ENCODE measurements around the gene WDFY4.

WDFY4 gene

GRCh38 chr10:48814933-48815332 is 130.3 kb downstream of the WDFY4 start:
- no peak overlapping the region for H3K27ac ChIP-seq (ENCODE audit: low read depth, low read length)
- no peaks in the 10 kb centered on the region for H3K4me1 ChIP-seq (ENCODE audit: control insufficient read depth, insufficient read depth, low read length, unreplicated experiment)
- H3K27me3 ChIP-seq (ENCODE audit: insufficient read depth, low read length): 0 out of 2 replicates have a peak, but pooled peaks cover 3% of the 10 kb centered on the region
- H3K79me2 ChIP-seq (ENCODE audit: control insufficient read depth, insufficient read depth, low read length, unreplicated experiment): no peaks in the 10 kb centered on the region
- no peak overlapping the region for H3K4me3 ChIP-seq (ENCODE audit: low read depth, low read length)
- no peaks in the 10 kb centered on the region for H3K36me3 ChIP-seq (ENCODE audit: insufficient read depth, low read length)
- H2AFZ ChIP-seq (ENCODE audit: low read length, unreplicated experiment): no peak overlapping the region

DNA sequence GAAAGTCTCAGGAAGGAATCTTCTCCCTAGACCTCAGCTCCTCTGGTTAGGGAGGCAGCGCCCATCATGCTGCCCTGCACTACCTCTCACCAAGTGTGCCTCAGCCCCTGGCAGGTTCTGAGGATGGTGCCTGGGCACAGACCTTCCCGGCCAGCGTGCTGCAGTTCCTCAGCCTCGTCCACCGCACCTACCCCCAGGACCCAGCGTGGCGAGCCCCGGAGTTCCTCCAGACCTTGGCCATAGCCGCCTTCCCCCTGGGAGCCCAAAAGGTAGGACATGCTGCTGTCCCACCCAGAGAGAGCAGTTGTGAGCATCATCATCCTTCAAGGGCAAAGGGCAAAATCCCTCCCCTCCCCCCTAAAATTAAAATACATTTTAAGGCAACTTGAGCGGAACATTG is 132.5 kb downstream of the WDFY4 start:
- Histone ChIP-seq H3K36me3 (ENCODE audit: insufficient read depth, low read length) (no peaks in the 10 kb centered on the region), H3K27ac (ENCODE audit: low read depth, low read length) (no peak overlapping the region), H3K4me3 (ENCODE audit: low read depth, low read length) (no peak overlapping the region), H3K27me3 (ENCODE audit: insufficient read depth, low read length) (peaks cover 3% of the 10 kb centered on the region; the same call in 1 of the 2 replicates), H2AFZ (ENCODE audit: low read length, unreplicated experiment) (no peak overlapping the region), H3K79me2 (ENCODE audit: control insufficient read depth, insufficient read depth, low read length, unreplicated experiment) (no peaks in the 10 kb centered on the region), H3K4me1 (ENCODE audit: control insufficient read depth, insufficient read depth, low read length, unreplicated experiment) (no peaks in the 10 kb centered on the region)

DNA sequence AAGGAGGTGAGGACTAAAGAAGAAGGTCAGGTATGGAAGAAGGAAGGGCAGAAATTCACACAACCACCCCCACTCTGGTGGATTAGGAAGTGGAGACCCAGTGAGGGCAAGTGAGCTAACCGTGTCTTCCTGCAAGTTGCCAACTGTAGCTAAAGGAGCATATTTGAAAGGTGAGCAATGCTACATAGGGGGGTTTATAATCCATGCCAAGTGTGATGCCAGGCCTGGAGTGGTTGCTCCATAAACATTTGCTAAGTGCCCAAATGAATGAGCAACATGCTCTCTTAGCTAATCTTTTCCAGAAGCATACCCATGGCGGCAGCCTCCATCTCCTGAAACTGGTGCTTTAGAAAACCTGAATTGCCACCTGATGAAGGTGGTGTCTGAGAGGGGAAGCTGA is 133.4 kb downstream of the WDFY4 start:
- Histone ChIP-seq H3K27ac (ENCODE audit: low read depth, low read length) (no peak overlapping the region), H3K27me3 (ENCODE audit: insufficient read depth, low read length) (peaks cover 7% of the 10 kb centered on the region), H3K36me3 (ENCODE audit: insufficient read depth, low read length) (no peaks in the 10 kb centered on the region), H3K4me3 (ENCODE audit: low read depth, low read length) (no peak overlapping the region), H2AFZ (ENCODE audit: low read length, unreplicated experiment) (no peak overlapping the region), H3K79me2 (ENCODE audit: control insufficient read depth, insufficient read depth, low read length, unreplicated experiment) (no peaks in the 10 kb centered on the region), H3K4me1 (ENCODE audit: control insufficient read depth, insufficient read depth, low read length, unreplicated experiment) (no peaks in the 10 kb centered on the region)

- no peak overlapping the region for H2AFZ ChIP-seq (ENCODE audit: low read length, unreplicated experiment)
- H3K79me2 ChIP-seq (ENCODE audit: control insufficient read depth, insufficient read depth, low read length, unreplicated experiment): no peaks in the 10 kb centered on the region
- no peaks in the 10 kb centered on the region for H3K36me3 ChIP-seq (ENCODE audit: insufficient read depth, low read length)
- no peak overlapping the region for H3K27ac ChIP-seq (ENCODE audit: low read depth, low read length)
- no peaks in the 10 kb centered on the region for H3K4me1 ChIP-seq (ENCODE audit: control insufficient read depth, insufficient read depth, low read length, unreplicated experiment)
- H3K4me3 ChIP-seq (ENCODE audit: low read depth, low read length): no peak overlapping the region
- H3K27me3 ChIP-seq (ENCODE audit: insufficient read depth, low read length): peaks cover 12% of the 10 kb centered on the region
These were observed 134.3 kb downstream of the WDFY4 start for GRCh38 chr10:48818861-48819520.

GRCh38 chr10:48819783-48820182 is 135.1 kb downstream of the WDFY4 start:
- H3K4me3 ChIP-seq (ENCODE audit: low read depth, low read length): no peak overlapping the region
- H3K4me1 ChIP-seq (ENCODE audit: control insufficient read depth, insufficient read depth, low read length, unreplicated experiment): no peaks in the 10 kb centered on the region
- H3K36me3 ChIP-seq (ENCODE audit: insufficient read depth, low read length): no peaks in the 10 kb centered on the region
- no peak overlapping the region for H3K27ac ChIP-seq (ENCODE audit: low read depth, low read length)
- no peak overlapping the region for H2AFZ ChIP-seq (ENCODE audit: low read length, unreplicated experiment)
- peaks cover 20% of the 10 kb centered on the region for H3K27me3 ChIP-seq (ENCODE audit: insufficient read depth, low read length)
- H3K79me2 ChIP-seq (ENCODE audit: control insufficient read depth, insufficient read depth, low read length, unreplicated experiment): no peaks in the 10 kb centered on the region

- Histone ChIP-seq H3K4me3 (ENCODE audit: low read depth, low read length) (no peak overlapping the region), H3K36me3 (ENCODE audit: insufficient read depth, low read length) (no peaks in the 10 kb centered on the region), H3K4me1 (ENCODE audit: control insufficient read depth, insufficient read depth, low read length, unreplicated experiment) (no peaks in the 10 kb centered on the region), H3K27me3 (ENCODE audit: insufficient read depth, low read length) (peaks cover 20% of the 10 kb centered on the region), H2AFZ (ENCODE audit: low read length, unreplicated experiment) (no peak overlapping the region), H3K79me2 (ENCODE audit: control insufficient read depth, insufficient read depth, low read length, unreplicated experiment) (no peaks in the 10 kb centered on the region), H3K27ac (ENCODE audit: low read depth, low read length) (no peak overlapping the region)
These were observed 135.6 kb downstream of the WDFY4 start for GRCh38 chr10:48820231-48820630.

DNA sequence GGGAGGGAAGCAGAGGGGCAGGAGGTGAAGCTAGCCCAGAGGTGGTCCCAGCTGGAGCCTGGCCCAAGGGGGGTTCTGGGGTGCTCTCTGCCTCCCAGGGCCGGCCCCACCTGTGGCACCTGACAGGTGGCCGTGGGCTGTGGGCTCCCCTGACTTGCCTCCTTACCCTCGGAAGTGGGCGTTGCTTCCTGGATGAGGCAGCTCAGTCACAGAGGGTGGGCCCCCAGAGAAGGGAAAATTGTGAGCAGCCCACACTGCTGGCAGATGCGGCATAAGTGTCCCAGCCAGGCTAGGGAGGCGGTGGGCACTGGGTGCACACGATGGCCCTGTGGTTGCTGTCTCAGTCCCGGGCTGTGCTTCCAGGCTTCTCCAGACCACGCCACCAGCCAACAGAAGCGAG is 136.0 kb downstream of the WDFY4 start:
- no peaks in the 10 kb centered on the region for H3K36me3 ChIP-seq (ENCODE audit: insufficient read depth, low read length)
- no peak overlapping the region for H2AFZ ChIP-seq (ENCODE audit: low read length, unreplicated experiment)
- no peaks in the 10 kb centered on the region for H3K79me2 ChIP-seq (ENCODE audit: control insufficient read depth, insufficient read depth, low read length, unreplicated experiment)
- H3K27ac ChIP-seq (ENCODE audit: low read depth, low read length): no peak overlapping the region
- H3K27me3 ChIP-seq (ENCODE audit: insufficient read depth, low read length): peaks cover 20% of the 10 kb centered on the region
- no peaks in the 10 kb centered on the region for H3K4me1 ChIP-seq (ENCODE audit: control insufficient read depth, insufficient read depth, low read length, unreplicated experiment)
- no peak overlapping the region for H3K4me3 ChIP-seq (ENCODE audit: low read depth, low read length)

GRCh38 chr10:48821111-48821510 is 136.4 kb downstream of the WDFY4 start:
- no peaks in the 10 kb centered on the region for H3K36me3 ChIP-seq (ENCODE audit: insufficient read depth, low read length)
- no peak overlapping the region for H3K4me3 ChIP-seq (ENCODE audit: low read depth, low read length)
- no peaks in the 10 kb centered on the region for H3K4me1 ChIP-seq (ENCODE audit: control insufficient read depth, insufficient read depth, low read length, unreplicated experiment)
- no peak overlapping the region for H2AFZ ChIP-seq (ENCODE audit: low read length, unreplicated experiment)
- H3K27ac ChIP-seq (ENCODE audit: low read depth, low read length): no peak overlapping the region
- no peaks in the 10 kb centered on the region for H3K79me2 ChIP-seq (ENCODE audit: control insufficient read depth, insufficient read depth, low read length, unreplicated experiment)
- H3K27me3 ChIP-seq (ENCODE audit: insufficient read depth, low read length): peaks cover 20% of the 10 kb centered on the region

DNA sequence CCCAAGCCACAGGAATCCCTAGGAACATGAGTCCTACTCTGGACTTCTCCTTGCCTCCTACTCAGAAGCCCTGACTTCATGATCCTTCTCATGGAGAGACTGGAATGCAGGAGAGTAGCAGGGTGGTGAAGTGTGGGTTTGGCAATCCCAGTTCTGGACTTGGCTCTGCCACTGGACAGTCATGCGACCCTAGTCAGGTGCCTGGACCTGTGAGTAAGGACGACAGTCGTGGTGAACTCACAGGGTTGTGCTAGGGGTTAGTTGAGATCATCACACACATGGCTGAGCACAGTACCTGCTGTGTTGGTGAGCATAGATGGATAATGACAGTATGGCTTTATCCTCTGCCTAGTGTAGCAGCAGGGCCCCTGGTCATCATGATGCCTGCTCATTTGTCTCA is 137.0 kb downstream of the WDFY4 start:
- Histone ChIP-seq H3K27me3 (ENCODE audit: insufficient read depth, low read length) (peaks cover 21% of the 10 kb centered on the region), H2AFZ (ENCODE audit: low read length, unreplicated experiment) (no peak overlapping the region), H3K79me2 (ENCODE audit: control insufficient read depth, insufficient read depth, low read length, unreplicated experiment) (no peaks in the 10 kb centered on the region)

DNA sequence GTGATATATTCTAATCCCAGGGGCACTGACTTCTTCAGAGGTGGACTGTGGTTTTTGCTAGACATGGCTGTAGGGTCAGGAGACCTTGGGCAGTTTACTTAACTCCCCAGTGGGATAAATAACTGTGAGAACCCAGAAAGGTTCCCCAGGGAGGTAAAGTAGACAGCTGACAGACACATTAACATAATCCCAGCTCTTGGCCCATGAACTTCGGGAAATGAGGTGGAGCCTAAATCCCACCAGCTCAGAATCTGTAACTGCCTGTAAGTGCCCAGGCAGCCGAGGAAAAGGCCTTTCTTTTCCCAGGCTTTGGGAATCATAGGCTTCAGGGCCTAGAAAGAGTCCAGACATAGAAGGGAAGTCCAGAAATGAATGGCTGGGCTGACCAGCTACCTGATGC is 149.0 kb downstream of the WDFY4 start:
- no peaks in the 10 kb centered on the region for H3K4me1 ChIP-seq (ENCODE audit: control insufficient read depth, insufficient read depth, low read length, unreplicated experiment)
- H3K36me3 ChIP-seq (ENCODE audit: insufficient read depth, low read length): no peaks in the 10 kb centered on the region
- no peak overlapping the region for H3K4me3 ChIP-seq (ENCODE audit: low read depth, low read length)
- H3K79me2 ChIP-seq (ENCODE audit: control insufficient read depth, insufficient read depth, low read length, unreplicated experiment): no peaks in the 10 kb centered on the region
- no peak overlapping the region for H3K27ac ChIP-seq (ENCODE audit: low read depth, low read length)
- H2AFZ ChIP-seq (ENCODE audit: low read length, unreplicated experiment): no peak overlapping the region
- peaks cover 56% of the 10 kb centered on the region for H3K27me3 ChIP-seq (ENCODE audit: insufficient read depth, low read length)

More for the DNA sequence above, 137.0 kb downstream of the WDFY4 start:
- Histone ChIP-seq H3K27ac (ENCODE audit: low read depth, low read length) (no peak overlapping the region), H3K36me3 (ENCODE audit: insufficient read depth, low read length) (no peaks in the 10 kb centered on the region), H3K4me1 (ENCODE audit: control insufficient read depth, insufficient read depth, low read length, unreplicated experiment) (no peaks in the 10 kb centered on the region), H3K4me3 (ENCODE audit: low read depth, low read length) (no peak overlapping the region)

DNA sequence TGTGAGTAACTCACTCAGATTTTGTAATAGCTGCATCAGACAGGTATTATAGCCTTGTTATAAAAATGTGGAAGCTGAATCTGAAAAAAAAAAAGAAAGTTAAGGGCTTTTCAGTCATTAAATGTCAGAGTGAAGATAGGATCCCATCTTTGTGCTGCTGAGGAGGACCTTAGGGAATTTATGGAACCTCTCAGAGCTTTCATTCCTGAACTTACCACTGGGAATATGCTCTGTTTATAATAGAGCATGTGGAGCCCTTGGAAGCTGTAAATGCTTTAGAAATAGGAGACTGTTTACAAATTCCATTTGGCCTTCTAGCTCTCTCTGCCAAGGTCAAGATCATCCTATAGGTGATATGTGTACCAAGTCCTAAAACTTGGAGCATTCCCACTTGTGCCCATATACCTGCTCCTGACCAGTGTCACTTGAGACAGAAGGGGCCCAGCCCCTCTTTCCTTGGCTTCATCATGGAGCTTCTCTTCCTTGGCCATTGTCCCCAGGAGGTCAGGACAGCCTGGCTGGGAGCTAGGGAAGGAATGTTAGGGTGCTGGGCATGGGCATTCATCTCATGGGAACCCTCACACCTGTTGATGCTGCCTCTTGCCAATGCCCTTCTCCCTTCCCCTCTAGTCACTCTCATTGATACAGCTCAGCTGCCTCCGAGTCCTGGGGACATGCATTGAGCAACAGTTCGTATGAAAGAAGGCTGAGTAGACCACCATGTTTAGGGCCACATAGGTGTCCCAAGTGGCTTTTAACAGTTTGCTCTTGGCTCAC is 149.7 kb downstream of the WDFY4 start:
- H3K36me3 ChIP-seq (ENCODE audit: insufficient read depth, low read length): no peaks in the 10 kb centered on the region

More for the DNA sequence above, 149.7 kb downstream of the WDFY4 start:
- Histone ChIP-seq H3K27me3 (ENCODE audit: insufficient read depth, low read length) (peaks cover 63% of the 10 kb centered on the region), H3K4me3 (ENCODE audit: low read depth, low read length) (no peak overlapping the region), H3K4me1 (ENCODE audit: control insufficient read depth, insufficient read depth, low read length, unreplicated experiment) (no peaks in the 10 kb centered on the region), H2AFZ (ENCODE audit: low read length, unreplicated experiment) (no peak overlapping the region), H3K79me2 (ENCODE audit: control insufficient read depth, insufficient read depth, low read length, unreplicated experiment) (no peaks in the 10 kb centered on the region), H3K27ac (ENCODE audit: low read depth, low read length) (no peak overlapping the region)

Data from ACC112 (cell line).